ENCODE results near the gene GLP2R. TPM values are rescaled to one million over a fixed set of nuclear protein-coding genes. Genes with fewer than 3 reads are reported as not detected.

The GLP2R gene
- total and polyA plus RNA-seq, 10 of the 15 experiments (the other 5 are each of a cell fraction or from before 2014, with no cell fraction given): not detected

GRCh38 chr17:9941305-9941704 lies 115.6 kb downstream of the GLP2R start (continued):
- TF ChIP-seq ZBTB40 (IDR thresholded peaks at IDR 0.05; ENCODE audit: borderline replicate concordance) (no peak), SUPT20H (IDR thresholded peaks at IDR 0.05; ENCODE audit: borderline replicate concordance, control insufficient read depth, low read depth, low read length) (no peak), HDAC2 (IDR thresholded peaks at IDR 0.05) (no peak)

Other genes with a start within 250 kb of the GLP2R start
- gene CFAP52, start 249.3 kb upstream of the GLP2R start, total RNA-seq (2014; rRNA removed): not detected in 2 replicates
- gene CFAP52, start 249.3 kb upstream of the GLP2R start, total RNA-seq (2014; rRNA removed; fragmentation: Illumina TruSeq; extraction: Trizol): not detected in 2 replicates
- gene CFAP52, start 249.3 kb upstream of the GLP2R start, total RNA-seq (2021): not detected in 2 replicates
- gene CFAP52, start 249.3 kb upstream of the GLP2R start, polyA plus RNA-seq (2011; rRNA removed): 0.05 TPM in 1 of 2 replicates, not detected in the other
- not detected in 2 replicates for gene CFAP52, start 249.3 kb upstream of the GLP2R start, polyA plus RNA-seq (2014; fragmentation: Illumina TruSeq; extraction: Trizol)
- under 1 TPM in 1 of 2 experiments, not detected in 1; 0.14 TPM for gene CFAP52, start 249.3 kb upstream of the GLP2R start, polyA plus RNA-seq (2014; fragmentation: Nextera tagmentation; extraction: Ambion mirVana)
- gene CFAP52, start 249.3 kb upstream of the GLP2R start, polyA plus RNA-seq (2014; rRNA removed): not detected in 2 replicates
- not detected for gene CFAP52, start 249.3 kb upstream of the GLP2R start, polyA plus RNA-seq (2016; fragmentation: Nextera tagmentation; extraction: Ambion mirVana)
- not detected in 2 replicates for gene USP43, start 180.4 kb upstream of the GLP2R start, total RNA-seq (2014; rRNA removed)
- not detected in 2 replicates for gene USP43, start 180.4 kb upstream of the GLP2R start, total RNA-seq (2014; rRNA removed; fragmentation: Illumina TruSeq; extraction: Trizol)
- gene USP43, start 180.4 kb upstream of the GLP2R start, total RNA-seq (2021): not detected in 2 replicates
- gene USP43, start 180.4 kb upstream of the GLP2R start, polyA plus RNA-seq (2011; rRNA removed): 0.68 and 0.94 TPM in 2 replicates
- gene USP43, start 180.4 kb upstream of the GLP2R start, polyA plus RNA-seq (2014; fragmentation: Illumina TruSeq; extraction: Trizol): not detected in 2 replicates
- gene USP43, start 180.4 kb upstream of the GLP2R start, polyA plus RNA-seq (2014; fragmentation: Nextera tagmentation; extraction: Ambion mirVana): not detected
- gene USP43, start 180.4 kb upstream of the GLP2R start, polyA plus RNA-seq (2014; rRNA removed): not detected in 2 replicates
- gene USP43, start 180.4 kb upstream of the GLP2R start, polyA plus RNA-seq (2016; fragmentation: Nextera tagmentation; extraction: Ambion mirVana): not detected
- not detected in 2 replicates for gene DHRS7C, start 34.3 kb upstream of the GLP2R start, total RNA-seq (2014; rRNA removed)
- not detected in 2 replicates for gene DHRS7C, start 34.3 kb upstream of the GLP2R start, total RNA-seq (2014; rRNA removed; fragmentation: Illumina TruSeq; extraction: Trizol)
- not detected in 2 replicates for gene DHRS7C, start 34.3 kb upstream of the GLP2R start, total RNA-seq (2021)
- gene DHRS7C, start 34.3 kb upstream of the GLP2R start, polyA plus RNA-seq (2011; rRNA removed): not detected in 2 replicates
- gene DHRS7C, start 34.3 kb upstream of the GLP2R start, polyA plus RNA-seq (2014; fragmentation: Illumina TruSeq; extraction: Trizol): not detected in 2 replicates
- gene DHRS7C, start 34.3 kb upstream of the GLP2R start, polyA plus RNA-seq (2014; fragmentation: Nextera tagmentation; extraction: Ambion mirVana): not detected
- not detected in 2 replicates for gene DHRS7C, start 34.3 kb upstream of the GLP2R start, polyA plus RNA-seq (2014; rRNA removed)
- not detected for gene DHRS7C, start 34.3 kb upstream of the GLP2R start, polyA plus RNA-seq (2016; fragmentation: Nextera tagmentation; extraction: Ambion mirVana)
- gene GSG1L2, start 3.8 kb upstream of the GLP2R start, total RNA-seq (2014; rRNA removed): not detected in 2 replicates
- not detected in 2 replicates for gene GSG1L2, start 3.8 kb upstream of the GLP2R start, total RNA-seq (2014; rRNA removed; fragmentation: Illumina TruSeq; extraction: Trizol)
- gene GSG1L2, start 3.8 kb upstream of the GLP2R start, total RNA-seq (2021): not detected in 2 replicates
- not detected in 2 replicates for gene GSG1L2, start 3.8 kb upstream of the GLP2R start, polyA plus RNA-seq (2011; rRNA removed)
- not detected in 2 replicates for gene GSG1L2, start 3.8 kb upstream of the GLP2R start, polyA plus RNA-seq (2014; fragmentation: Illumina TruSeq; extraction: Trizol)
- gene GSG1L2, start 3.8 kb upstream of the GLP2R start, polyA plus RNA-seq (2014; fragmentation: Nextera tagmentation; extraction: Ambion mirVana): not detected
- not detected in 2 replicates for gene GSG1L2, start 3.8 kb upstream of the GLP2R start, polyA plus RNA-seq (2014; rRNA removed)
- not detected for gene GSG1L2, start 3.8 kb upstream of the GLP2R start, polyA plus RNA-seq (2016; fragmentation: Nextera tagmentation; extraction: Ambion mirVana)
- gene RCVRN, start 79.3 kb downstream of the GLP2R start, total RNA-seq (2014; rRNA removed): 0.23 TPM in 1 of 2 replicates, not detected in the other
- gene RCVRN, start 79.3 kb downstream of the GLP2R start, total RNA-seq (2014; rRNA removed; fragmentation: Illumina TruSeq; extraction: Trizol): not detected in 2 replicates
- gene RCVRN, start 79.3 kb downstream of the GLP2R start, total RNA-seq (2021): 0.13 TPM in 1 of 2 replicates, not detected in the other
- 0.07 TPM in 1 of 2 replicates, not detected in the other for gene RCVRN, start 79.3 kb downstream of the GLP2R start, polyA plus RNA-seq (2011; rRNA removed)
- 0.19 TPM in 1 of 2 replicates, not detected in the other for gene RCVRN, start 79.3 kb downstream of the GLP2R start, polyA plus RNA-seq (2014; fragmentation: Illumina TruSeq; extraction: Trizol)
- gene RCVRN, start 79.3 kb downstream of the GLP2R start, polyA plus RNA-seq (2014; fragmentation: Nextera tagmentation; extraction: Ambion mirVana): under 1 TPM in 1 of 2 experiments, not detected in 1; 0.09 TPM
- 0.03 TPM in 1 of 2 replicates, not detected in the other for gene RCVRN, start 79.3 kb downstream of the GLP2R start, polyA plus RNA-seq (2014; rRNA removed)
- not detected for gene RCVRN, start 79.3 kb downstream of the GLP2R start, polyA plus RNA-seq (2016; fragmentation: Nextera tagmentation; extraction: Ambion mirVana)